Smooth muscle cell (in vitro differentiated cells): ENCODE measurements around the gene FBXO44. TPM values are rescaled to one million over a fixed set of nuclear protein-coding genes. Genes with fewer than 3 reads are reported as not detected.
A peak's percentile ranks its signal among the peaks of the same experiment; 100 is the strongest.

ENCODE experiments used
- DNase-seq: peaks from one replicate; lab custom pipeline; 2025; ENCODE audit not compliant: unreplicated experiment; lab: John Stamatoyannopoulos, UW
- H2AFZ ChIP-seq: fragments of 200-600 bp; sonication (generic); 2 replicates; pipeline ENCODE4 v1.6.0; 2016; ENCODE audit warnings: antibody characterized with exemption, low read depth, mild to moderate bottlenecking
- H3F3A ChIP-seq: fragments of 200-600 bp; sonication (generic); 2 replicates; pipeline ENCODE4 v1.6.0; 2017; ENCODE audit warnings: antibody characterized with exemption, low read depth
- H3K27ac ChIP-seq: fragments of 200-600 bp; sonication (generic); 2 replicates; pipeline ENCODE4 v1.5.1; 2016; ENCODE audit warnings: low read depth, mild to moderate bottlenecking
- H3K27me3 ChIP-seq: fragments of 200-600 bp; sonication (generic); 2 replicates; pipeline ENCODE4 v1.6.1; 2016; ENCODE audit warnings: low read depth, mild to moderate bottlenecking
- H3K36me3 ChIP-seq: fragments of 200-600 bp; sonication (generic); 2 replicates; pipeline ENCODE4 v1.5.1; 2016; ENCODE audit warnings: low read depth
- H3K4me1 ChIP-seq: fragments of 200-600 bp; sonication (generic); 2 replicates; pipeline ENCODE4 v1.5.1; 2016; ENCODE audit warnings: low read depth
- H3K4me2 ChIP-seq: fragments of 200-600 bp; sonication (generic); 2 replicates; pipeline ENCODE4 v1.6.0; 2016; ENCODE audit warnings: mild to moderate bottlenecking
- H3K4me3 ChIP-seq: fragments of 200-600 bp; sonication (generic); 2 replicates; pipeline ENCODE4 v1.5.1; 2016; ENCODE audit warnings: mild to moderate bottlenecking
- H3K79me2 ChIP-seq: fragments of 200-600 bp; sonication (generic); 2 replicates; pipeline ENCODE4 v1.6.0; 2016; ENCODE audit warnings: low read depth, mild to moderate bottlenecking
- H3K9ac ChIP-seq: fragments of 200-600 bp; sonication (generic); 2 replicates; pipeline ENCODE4 v1.6.0; 2016; ENCODE audit warnings: low read depth
- H3K9me3 ChIP-seq: fragments of 200-600 bp; sonication (generic); replicated peaks from 2 replicates; pipeline ENCODE4 v1.5.1; 2016; ENCODE audit warnings: low read depth
- H4K20me1 ChIP-seq: fragments of 200-600 bp; sonication (generic); 2 replicates; pipeline ENCODE4 v1.6.0; 2016; ENCODE audit warnings: low read depth
- WGBS: methylation state at CpG from one replicate; pipeline ENCODE4 v1.1.7; 2016; ENCODE audit warnings: low lambda C conversion rate; 5-methylcytosine and 5-hydroxymethylcytosine counted together
- polyA plus RNA-seq: library from polyadenylated mRNA; unstranded; fragments of >200 nt; fragmentation: Nextera tagmentation; extraction: Ambion mirVana; gene quantifications from 2 replicates; pipeline ENCODE4 v1.2.1, GENCODE V29; 2016
- total RNA-seq: library from RNA; depleted of rRNA; stranded (reverse); fragments of >200 nt; gene quantifications from 2 replicates; pipeline ENCODE4 v1.2.3, GENCODE V29; 2014
- TF ChIP-seq, protein P1 (sequence below): fragments of 200-600 bp; sonication (generic); IDR thresholded peaks from 2 replicates; pipeline ENCODE4 v1.5.1; 2017; ENCODE audit warnings: borderline replicate concordance, mild to moderate bottlenecking, antibody characterized with exemption; ENCODE audit not compliant: insufficient read depth, poor library complexity, severe bottlenecking

Gene FBXO44
- total and polyA plus RNA-seq, 2 experiments from 2014 or later, result 9.0 to 16.2 TPM

GRCh38 chr1:11680270-11681070 is 25.8 kb downstream of the FBXO44 start:
- no peaks in the 10 kb centered on the region for H3K9me3 ChIP-seq
- H3K4me1 ChIP-seq, result peaks cover 14% of the 10 kb centered on the region
- peak overlapping the region; percentile 87 for H3K4me3 ChIP-seq
- H3K27ac ChIP-seq, result peak overlapping the region; percentile 28
- DNase-seq, result peak; percentile 85
- H3K79me2 ChIP-seq, result no peaks in the 10 kb centered on the region
- H3K4me2 ChIP-seq, result peak overlapping the region; percentile 91
- H4K20me1 ChIP-seq, result no peaks in the 10 kb centered on the region
- no peaks in the 10 kb centered on the region for H3F3A ChIP-seq
- no peaks in the 10 kb centered on the region for H3K36me3 ChIP-seq
- H3K9ac ChIP-seq, result peak overlapping the region; percentile 76
- H2AFZ ChIP-seq, result peak overlapping the region; percentile 94
- WGBS, result 7% methylated on average over 51 of the region's 65 CpGs
- TF ChIP-seq, protein P1, sequence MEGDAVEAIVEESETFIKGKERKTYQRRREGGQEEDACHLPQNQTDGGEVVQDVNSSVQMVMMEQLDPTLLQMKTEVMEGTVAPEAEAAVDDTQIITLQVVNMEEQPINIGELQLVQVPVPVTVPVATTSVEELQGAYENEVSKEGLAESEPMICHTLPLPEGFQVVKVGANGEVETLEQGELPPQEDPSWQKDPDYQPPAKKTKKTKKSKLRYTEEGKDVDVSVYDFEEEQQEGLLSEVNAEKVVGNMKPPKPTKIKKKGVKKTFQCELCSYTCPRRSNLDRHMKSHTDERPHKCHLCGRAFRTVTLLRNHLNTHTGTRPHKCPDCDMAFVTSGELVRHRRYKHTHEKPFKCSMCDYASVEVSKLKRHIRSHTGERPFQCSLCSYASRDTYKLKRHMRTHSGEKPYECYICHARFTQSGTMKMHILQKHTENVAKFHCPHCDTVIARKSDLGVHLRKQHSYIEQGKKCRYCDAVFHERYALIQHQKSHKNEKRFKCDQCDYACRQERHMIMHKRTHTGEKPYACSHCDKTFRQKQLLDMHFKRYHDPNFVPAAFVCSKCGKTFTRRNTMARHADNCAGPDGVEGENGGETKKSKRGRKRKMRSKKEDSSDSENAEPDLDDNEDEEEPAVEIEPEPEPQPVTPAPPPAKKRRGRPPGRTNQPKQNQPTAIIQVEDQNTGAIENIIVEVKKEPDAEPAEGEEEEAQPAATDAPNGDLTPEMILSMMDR, result no peak
- H3K27me3 ChIP-seq, result no peaks in the 10 kb centered on the region

- Histone ChIP-seq H3K4me3 (peak within 1 kb of the TSS; percentile 87), H3K9ac (peak within 1 kb of the TSS; percentile 76), H3K9me3 (no peaks in the 10 kb centered on the region), H2AFZ (peak within 1 kb of the TSS; percentile 94), H3K27ac (peak within 1 kb of the TSS; percentile 28), H3K27me3 (no peaks in the 10 kb centered on the region), H3K4me1 (peaks cover 14% of the 10 kb centered on the region), H3F3A (no peaks in the 10 kb centered on the region), H4K20me1 (no peaks in the 10 kb centered on the region), H3K79me2 (no peaks in the 10 kb centered on the region), H3K4me2 (peak within 1 kb of the TSS; percentile 91), H3K36me3 (no peaks in the 10 kb centered on the region)
- DNase-seq, result peak; percentile 85
- WGBS, result under 1% methylated on average over 33 of the region's 71 CpGs
- TF ChIP-seq, protein P1, result no peak
Observed at GRCh38 chr1:11681071-11681771, 26.5 kb downstream of the FBXO44 start, which contains the start of gene MAD2L2. Gene MAD2L2, minus strand, starts transcription at chr1:11681148. Its CDS starts 547 bp downstream, at chr1:11680601.

DNA sequence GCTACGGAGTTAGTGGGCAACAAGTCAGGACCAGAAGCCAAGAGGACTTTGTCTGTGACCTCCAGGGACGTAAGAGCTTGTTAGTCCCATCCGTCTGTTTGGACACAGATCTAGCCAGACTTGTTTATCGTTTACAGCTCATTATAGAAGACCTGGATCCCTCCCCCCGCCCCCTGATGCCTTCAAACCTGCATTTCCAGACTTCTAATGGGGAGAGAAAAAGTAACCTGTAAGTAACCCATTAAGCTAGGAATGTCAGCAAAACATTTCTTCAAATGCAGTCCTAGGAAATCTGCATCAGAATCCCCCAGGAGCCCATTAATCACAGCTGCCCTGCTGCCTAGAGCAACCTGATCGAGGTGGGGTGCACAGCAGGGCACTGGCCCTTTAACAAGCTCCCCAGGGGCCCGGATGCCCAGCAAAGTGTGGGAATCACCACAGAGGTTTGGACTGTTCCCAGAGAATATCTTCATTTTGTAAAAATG is 27.7 kb downstream of the FBXO44 start:
- Histone ChIP-seq H3K4me3 (no peak overlapping the region), H3K9me3 (no peaks in the 10 kb centered on the region), H3K36me3 (no peaks in the 10 kb centered on the region), H3K9ac (no peak overlapping the region), H3K79me2 (no peaks in the 10 kb centered on the region), H3K4me2 (peak overlapping the region; percentile 91), H3K27me3 (no peaks in the 10 kb centered on the region), H3K27ac (no peak overlapping the region), H3F3A (no peaks in the 10 kb centered on the region), H2AFZ (peak overlapping the region; percentile 94), H3K4me1 (peaks cover 14% of the 10 kb centered on the region), H4K20me1 (no peaks in the 10 kb centered on the region)
- DNase-seq, result no peak
- TF ChIP-seq, protein P1, result no peak
- 15% methylated on average over 7 of the region's 7 CpGs for WGBS
